HG03520 (cell line): Measurements from ENCODE around the gene HERC3.
A peak's percentile ranks its signal among the peaks of the same experiment; 100 is the strongest.
"Not testable (repeated sequence)": the region's sequence is repeated elsewhere in the genome, so short reads cannot be mapped to it uniquely, and the experiment has no call there.

Experiments used
- ATAC-seq: cut with Tn5 transposase; IDR thresholded peaks from one replicate; pipeline ENCODE4 v1.9.1; 2021; ENCODE audit warnings: mild to moderate bottlenecking, moderate library complexity; ENCODE audit not compliant: unreplicated experiment

HERC3 gene

GRCh38 chr4:88606832-88607231 lies 14.6 kb downstream of the HERC3 start:
- ATAC-seq = no peak

DNA sequence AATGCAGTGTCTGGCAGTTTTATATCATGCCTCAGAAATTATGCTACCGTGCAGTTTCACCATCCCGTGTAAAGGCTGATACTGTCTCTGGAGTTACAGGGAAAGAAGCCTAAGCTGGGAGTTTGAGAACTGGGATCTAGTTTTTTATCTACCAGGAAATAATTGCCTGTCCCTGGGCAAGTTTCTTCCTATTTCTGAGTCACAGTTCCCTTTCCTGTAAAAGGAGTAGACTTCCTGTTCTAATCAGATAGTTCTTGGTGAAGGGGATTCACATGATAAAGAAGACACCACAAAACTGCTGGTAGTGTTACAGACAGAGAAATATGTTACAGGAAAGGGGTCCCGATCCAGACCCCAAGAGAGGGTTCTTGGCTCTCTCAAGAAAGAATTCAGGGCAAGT lies 17.1 kb downstream of the HERC3 start:
- ATAC-seq = no peak

- ATAC-seq = not testable (repeated sequence)
These were observed 17.5 kb downstream of the HERC3 start for GRCh38 chr4:88609794-88610193.

DNA sequence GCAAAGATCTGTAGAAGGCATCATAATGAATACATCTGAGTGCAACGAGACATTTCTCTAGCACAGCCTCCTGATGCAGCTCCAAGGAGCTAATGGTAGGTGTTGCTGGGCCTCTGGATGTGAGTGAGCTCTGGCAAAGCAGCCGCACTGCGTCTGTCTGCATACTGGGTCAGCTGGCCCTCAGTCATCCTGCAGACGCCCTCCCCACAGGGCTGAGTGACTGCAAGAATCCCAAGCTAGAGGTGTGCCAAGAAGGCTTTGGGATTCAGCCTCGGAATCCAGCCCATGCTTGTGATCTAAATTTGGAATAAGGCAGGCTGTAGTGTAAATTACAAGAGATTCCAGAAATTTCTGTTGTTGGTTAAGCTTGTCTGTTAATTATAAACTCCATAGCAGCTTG lies 18.5 kb downstream of the HERC3 start:
- ATAC-seq = no peak

GRCh38 chr4:88613417-88613875 lies 21.2 kb downstream of the HERC3 start:
- ATAC-seq = peak; percentile 38

- ATAC-seq = no peak
These were observed 21.8 kb downstream of the HERC3 start for GRCh38 chr4:88614058-88614457.

- ATAC-seq = no peak
These were observed 24.2 kb downstream of the HERC3 start for GRCh38 chr4:88616275-88617150.

DNA sequence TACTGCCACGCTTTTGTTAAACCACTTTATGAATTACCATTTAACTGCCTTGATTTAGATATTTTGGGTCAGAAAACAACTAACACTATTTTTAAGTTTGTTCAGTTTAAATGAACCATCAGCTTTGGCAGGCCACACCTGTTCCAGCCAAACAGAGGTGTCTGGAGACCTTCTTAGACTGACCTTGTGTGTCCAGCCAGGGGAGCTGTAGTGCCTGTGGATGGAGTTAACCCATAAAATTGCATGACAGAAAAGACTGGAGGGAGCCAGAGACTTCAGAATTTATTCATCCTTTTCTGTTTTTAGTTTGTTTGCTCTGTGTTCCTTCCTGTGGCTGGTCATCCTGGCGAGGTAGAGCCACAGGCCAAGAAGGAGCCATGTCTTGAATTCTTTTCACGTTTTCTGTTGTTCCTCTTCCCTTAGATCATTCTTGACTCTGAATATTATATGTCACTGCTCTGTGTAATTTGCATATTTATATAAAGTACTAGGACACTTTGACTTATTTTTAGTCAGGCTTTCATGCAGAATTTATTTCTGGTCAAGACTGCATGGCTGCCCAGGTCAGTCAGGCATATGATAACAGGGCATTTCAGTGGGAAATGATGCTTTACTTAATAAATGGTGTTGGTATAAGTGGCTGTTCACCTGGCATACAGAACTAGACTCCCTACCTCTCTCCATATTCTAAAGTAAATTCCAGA lies 26.7 kb downstream of the HERC3 start:
- ATAC-seq = no peak

DNA sequence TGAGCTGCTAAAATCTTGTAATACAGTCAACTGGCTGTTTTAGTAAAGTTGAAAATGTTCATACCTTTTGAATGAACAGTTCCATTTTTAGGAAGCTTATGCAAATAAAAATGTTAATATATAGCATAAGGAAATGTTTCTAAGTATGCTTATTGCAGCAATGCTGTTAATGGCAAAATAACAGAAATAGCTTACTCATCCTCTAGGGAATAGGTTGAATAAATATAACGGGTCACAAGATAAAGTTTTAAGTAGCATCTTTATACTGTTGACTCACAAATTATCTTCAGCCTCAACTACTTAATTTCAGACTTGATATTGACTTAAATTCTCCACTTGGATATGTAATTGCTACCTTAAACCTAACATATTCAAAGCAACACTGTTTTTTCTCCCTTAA lies 27.7 kb downstream of the HERC3 start:
- no peak for ATAC-seq

GRCh38 chr4:88621763-88622327 lies 29.6 kb downstream of the HERC3 start:
- no peak for ATAC-seq

DNA sequence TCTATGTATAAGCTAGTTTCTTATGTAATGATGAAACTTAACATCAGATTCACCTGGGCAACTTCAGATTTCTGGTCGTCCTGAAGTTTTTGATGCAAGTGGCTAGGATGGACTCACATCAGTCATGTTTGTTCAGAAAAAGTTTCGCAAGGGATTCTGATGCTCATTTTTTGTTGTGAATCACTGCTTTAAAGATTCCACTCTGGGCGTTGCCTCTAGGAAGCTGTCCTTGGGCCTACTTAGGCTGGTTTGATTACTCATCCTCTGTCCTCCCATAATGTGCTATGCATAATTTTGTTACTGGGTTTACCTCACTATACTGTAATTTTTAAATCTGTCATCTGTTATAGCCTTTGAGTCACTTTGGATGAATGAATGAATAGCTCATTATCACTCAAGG lies 30.8 kb downstream of the HERC3 start:
- no peak for ATAC-seq

DNA sequence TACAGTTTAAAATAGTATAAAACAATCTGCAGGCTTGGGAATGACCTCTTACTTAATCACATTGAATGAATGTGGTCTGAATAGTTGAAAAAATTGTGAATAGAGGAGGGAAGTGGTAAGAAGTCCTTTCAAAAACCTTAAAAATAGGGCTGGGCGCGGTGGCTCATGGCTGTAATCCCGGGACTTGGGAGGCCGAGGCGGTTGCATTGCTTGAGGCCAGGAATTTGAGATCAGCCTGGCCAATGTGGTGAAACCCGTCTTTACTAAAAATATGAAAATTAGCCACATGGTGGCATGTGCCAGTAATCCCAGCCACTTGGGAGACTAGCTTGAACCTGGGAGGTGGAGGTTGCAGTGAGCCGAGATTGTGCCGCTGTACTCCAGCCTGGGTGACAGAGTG lies 36.5 kb downstream of the HERC3 start:
- ATAC-seq = no peak

GRCh38 chr4:88629826-88630225 lies 37.5 kb downstream of the HERC3 start:
- ATAC-seq = no peak

DNA sequence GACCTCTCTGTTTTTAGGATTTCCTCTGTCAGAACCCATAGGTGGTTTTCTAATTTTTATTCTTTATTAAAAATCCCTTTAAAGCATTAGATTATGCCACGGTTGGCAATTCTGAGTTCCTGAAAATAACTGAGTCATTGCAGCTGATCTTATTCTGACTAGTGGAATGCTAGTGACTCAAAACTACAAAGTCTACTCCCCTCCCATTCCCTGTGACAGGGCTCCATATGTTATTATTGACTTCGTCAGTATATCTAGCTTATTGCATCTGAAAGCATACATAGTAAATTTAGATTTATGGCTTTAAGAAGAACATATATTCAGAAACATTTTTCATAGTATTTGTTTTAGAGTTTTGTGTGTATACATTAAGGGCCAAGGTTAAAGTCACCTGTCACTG lies 38.5 kb downstream of the HERC3 start:
- no peak for ATAC-seq

- no peak for ATAC-seq
These were observed 51.7 kb downstream of the HERC3 start for GRCh38 chr4:88643932-88644331.

DNA sequence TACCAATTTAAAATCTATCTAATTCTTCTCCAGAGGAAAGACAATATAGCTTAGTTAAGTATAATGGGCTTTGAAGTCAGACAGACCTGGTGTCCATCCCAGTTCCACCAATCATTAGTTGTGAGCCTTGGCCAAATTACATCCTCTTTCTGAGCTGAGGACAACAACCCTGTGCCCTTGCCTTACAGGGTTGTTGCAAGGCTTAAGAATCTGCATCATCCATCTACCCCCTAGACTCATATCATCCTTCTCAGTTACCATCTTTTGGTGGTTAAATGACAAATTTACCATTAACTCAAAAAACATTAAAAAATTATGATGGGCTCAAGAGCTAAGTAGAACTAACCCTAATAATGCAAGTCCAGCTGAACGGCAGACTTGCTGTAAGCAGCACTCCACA lies 53.7 kb downstream of the HERC3 start:
- ATAC-seq = no peak

DNA sequence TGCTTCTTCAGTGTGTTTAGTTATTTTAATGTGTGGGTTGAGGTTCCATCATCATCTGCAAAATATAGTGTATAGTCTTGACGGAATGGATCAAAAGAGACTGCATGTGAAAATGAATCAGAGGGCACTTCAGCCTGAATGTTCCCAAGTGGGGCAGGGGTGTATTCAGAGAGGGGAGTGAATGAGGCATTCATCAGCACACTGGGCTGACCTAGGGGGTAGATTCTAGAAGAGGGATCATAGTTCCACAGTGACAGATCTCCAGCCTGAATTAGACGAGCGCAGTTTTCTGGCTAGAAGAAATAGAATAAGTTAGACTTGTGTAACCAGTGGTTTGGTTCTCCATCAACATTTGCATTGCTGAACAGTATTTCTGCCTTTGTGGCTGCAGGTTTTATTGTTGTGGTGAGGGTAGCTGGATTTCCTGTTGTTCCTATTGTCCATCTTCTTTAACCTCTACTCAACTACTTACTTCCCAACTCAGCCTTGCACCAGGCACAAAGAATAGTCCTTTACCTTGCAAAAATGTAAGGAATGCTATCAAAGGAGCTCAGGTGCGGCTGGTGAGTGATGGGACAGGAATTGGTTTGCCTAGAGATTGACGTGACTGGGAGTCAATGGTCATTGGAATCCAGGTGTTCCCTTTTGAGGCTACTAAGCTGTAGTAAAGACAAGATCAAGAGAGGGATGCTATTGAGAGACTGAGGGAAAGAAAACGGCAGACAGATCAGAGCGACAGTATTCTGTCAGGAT lies 54.4 kb downstream of the HERC3 start:
- no peak for ATAC-seq

- ATAC-seq = no peak
These were observed 57.4 kb downstream of the HERC3 start for GRCh38 chr4:88649716-88650115.

GRCh38 chr4:88653371-88653946 lies 61.2 kb downstream of the HERC3 start:
- ATAC-seq = no peak

- no peak for ATAC-seq
These were observed 62.9 kb downstream of the HERC3 start for GRCh38 chr4:88655226-88655625.
